GM12872 (cell line): ENCODE data around the gene ASCC2.

Experiments used
- TF ChIP-seq, protein P1 (sequence below): IDR thresholded peaks from 3 replicates; pipeline ENCODE4 v1.5.1; 2011; ENCODE audit warnings: low read depth, mild to moderate bottlenecking, low read length, moderate library complexity; ENCODE audit not compliant: insufficient read depth

Gene ASCC2

DNA sequence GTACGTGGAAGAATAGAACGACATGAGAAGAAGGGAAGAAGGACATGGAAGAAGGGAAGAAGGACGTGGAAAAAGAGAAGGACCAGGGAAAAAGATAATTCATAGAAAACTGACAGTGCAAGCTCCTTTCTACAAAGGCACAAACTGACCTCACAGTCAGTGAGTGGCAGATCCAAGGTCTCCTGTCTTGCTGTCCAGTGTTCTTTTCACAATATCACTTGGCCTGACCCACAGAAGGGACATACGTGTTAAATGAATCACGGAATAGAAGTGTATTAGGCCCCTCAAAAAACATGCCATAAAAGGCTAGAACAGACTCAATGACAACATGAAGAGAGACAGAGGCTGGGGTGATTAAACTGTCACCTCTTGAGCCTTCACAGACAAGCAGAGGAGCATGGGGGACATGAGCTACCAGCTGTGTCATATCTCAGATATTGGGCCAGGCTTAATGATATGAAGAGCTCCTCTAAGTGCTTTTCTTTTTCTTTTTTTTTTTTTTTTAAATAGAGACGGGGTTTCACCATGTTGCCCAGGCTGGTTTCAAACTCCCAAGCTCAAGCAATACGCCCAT, 4.6 kb downstream of the ASCC2 start:
- TF ChIP-seq, protein P1, sequence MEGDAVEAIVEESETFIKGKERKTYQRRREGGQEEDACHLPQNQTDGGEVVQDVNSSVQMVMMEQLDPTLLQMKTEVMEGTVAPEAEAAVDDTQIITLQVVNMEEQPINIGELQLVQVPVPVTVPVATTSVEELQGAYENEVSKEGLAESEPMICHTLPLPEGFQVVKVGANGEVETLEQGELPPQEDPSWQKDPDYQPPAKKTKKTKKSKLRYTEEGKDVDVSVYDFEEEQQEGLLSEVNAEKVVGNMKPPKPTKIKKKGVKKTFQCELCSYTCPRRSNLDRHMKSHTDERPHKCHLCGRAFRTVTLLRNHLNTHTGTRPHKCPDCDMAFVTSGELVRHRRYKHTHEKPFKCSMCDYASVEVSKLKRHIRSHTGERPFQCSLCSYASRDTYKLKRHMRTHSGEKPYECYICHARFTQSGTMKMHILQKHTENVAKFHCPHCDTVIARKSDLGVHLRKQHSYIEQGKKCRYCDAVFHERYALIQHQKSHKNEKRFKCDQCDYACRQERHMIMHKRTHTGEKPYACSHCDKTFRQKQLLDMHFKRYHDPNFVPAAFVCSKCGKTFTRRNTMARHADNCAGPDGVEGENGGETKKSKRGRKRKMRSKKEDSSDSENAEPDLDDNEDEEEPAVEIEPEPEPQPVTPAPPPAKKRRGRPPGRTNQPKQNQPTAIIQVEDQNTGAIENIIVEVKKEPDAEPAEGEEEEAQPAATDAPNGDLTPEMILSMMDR = no peak

DNA sequence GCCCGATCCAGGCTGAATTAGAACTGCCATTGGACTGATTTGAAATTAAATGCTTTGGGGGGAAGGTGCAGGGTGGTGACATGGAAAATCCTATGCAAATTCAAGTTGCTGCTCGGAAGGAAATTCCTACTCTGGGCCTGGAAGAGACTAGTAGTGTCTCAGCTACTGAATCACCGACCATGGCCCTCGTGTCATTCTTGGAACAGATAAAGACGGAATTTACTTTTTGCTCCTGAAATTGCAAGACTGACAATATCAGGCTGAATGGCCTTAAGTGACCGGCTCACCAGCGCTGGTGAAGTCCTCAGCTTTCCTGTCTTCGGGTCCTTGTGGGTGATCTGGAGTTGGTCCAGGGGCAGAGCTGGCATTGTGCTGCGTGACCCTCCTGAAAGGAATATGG, 6.1 kb downstream of the ASCC2 start:
- TF ChIP-seq, protein P1 = no peak

DNA sequence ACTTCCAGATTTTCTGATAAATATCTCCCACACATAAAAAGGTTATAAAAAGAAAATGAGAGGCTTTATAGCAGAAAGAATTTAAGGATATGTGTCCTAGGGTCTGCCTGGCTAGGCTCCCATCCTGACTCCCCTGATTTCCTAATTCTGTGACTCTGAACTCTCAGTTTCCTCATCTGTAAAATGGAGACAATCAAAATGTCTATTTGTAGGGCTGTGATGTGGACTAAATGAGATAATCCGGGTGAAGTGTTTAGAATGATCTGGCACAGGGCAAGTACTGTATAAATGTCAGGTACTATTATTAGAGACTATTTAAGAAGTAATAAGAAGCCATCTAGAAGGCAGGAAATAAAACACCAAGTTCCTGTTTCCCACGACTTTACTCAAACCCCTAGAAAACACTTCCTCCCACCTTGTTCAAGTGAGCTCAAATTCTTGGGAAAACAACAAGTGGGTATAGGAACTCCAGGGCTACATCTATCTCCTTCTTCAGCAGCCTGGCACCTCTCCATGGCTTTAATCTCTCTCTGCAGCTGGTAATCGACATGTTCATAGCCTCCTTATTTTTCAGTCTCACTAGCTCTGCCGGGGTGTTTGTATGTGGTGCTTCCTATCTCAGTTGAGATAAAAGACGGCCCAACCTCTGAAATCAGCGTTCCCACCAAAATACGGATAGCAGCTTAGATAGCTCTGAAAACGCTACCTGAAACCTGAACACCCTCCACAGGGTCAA, 6.7 kb downstream of the ASCC2 start:
- TF ChIP-seq, protein P1 = no peak

DNA sequence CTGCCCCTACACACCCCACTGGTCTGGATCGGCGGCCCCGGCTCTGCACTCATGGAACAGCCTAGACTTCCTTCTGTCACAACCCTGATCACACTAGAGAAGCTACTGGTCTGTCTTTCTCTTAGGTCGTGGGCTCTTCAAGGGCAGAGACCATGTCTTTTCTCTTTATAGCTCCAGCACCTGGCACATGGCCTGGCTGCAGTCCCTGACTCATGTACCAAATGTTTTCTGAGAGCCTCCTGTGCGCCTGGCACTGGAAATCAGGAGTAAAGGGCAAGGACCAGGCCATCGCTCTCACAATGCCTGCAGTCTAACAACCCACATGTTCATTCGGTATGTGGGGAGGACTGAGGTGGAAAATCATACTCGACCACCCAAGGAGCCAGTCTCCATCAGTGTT, 7.5 kb downstream of the ASCC2 start:
- TF ChIP-seq, protein P1 = no peak

DNA sequence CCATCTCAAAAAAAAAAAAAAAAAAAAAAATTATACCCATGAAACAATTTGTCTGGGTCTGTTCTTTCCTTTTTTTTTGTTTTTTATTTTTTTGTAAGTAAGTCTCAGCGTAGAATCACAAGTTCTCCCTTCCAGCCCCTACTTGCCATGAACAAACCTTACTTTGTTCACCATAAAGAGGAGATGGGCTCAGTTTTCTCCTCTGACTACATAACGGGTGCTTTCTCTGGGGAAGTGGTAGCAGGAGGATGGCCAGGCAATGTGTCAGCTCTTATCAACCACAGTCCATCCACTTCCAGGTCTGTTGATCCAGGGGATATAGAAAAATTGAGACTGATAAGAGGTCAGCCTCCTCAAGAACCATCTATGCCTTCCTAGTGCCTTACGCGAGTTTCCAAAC, 11.0 kb downstream of the ASCC2 start:
- TF ChIP-seq, protein P1 = no peak

DNA sequence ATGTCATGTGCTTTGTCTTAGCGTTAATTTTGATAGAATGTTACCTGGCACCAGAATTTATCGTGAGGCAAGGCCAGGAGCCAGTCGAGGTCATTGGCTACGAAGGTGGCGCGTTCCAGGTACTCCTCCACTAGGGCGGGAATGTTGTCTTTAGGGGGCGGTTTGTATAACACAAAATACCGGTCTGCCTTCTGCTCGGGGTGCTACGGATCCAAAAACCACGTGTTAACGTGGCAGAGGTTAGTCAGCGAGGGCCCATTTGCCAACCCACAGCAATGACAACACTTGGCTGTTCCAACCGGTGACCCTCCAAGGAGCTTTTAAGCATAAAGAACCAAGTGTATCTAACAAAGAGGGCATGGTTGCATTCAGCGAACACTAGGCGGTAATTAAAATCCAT, 12.5 kb downstream of the ASCC2 start:
- TF ChIP-seq, protein P1 = no peak

DNA sequence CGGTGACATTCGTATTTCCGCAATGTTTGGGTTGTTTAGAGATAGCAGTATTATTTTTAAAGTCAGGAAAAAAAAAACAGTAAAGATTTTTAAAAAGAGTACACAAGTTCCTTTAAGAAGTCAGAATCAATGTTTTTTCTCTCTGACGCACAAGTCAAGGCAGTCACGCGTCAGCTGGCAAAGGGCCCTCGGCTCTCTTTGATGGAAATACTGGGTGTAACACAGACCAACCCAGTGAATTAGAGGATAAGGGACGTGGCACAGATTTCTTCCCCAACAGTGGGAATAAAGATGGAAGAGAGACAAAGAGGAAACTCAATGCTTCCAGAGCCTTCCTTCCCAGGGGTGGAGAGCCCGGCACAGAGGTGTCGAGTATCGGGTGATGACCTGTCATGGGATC, 13.4 kb downstream of the ASCC2 start:
- TF ChIP-seq, protein P1 = no peak
